Glutamatergic neuron (in vitro differentiated cells): ENCODE measurements around the gene GRIN1. TPM values are rescaled to one million over a fixed set of nuclear protein-coding genes. Genes with fewer than 3 reads are reported as not detected.

Source experiments
- DNase-seq: peaks from one replicate; pipeline ENCODE4 v3.0.0; 2022
- H3K27ac Mint-ChIP-seq: one replicate; pipeline ENCODE4 v1.8.0; 2020; ENCODE audit warnings: mild to moderate bottlenecking, mixed read lengths, inconsistent platforms; ENCODE audit not compliant: unreplicated experiment
- H3K27me3 Mint-ChIP-seq: one replicate; pipeline ENCODE4 v1.8.0; 2020; ENCODE audit warnings: mild to moderate bottlenecking, moderate library complexity, mixed read lengths, inconsistent platforms; ENCODE audit not compliant: unreplicated experiment
- H3K36me3 Mint-ChIP-seq: one replicate; pipeline ENCODE4 v1.8.0; 2020; ENCODE audit warnings: mild to moderate bottlenecking, mixed read lengths, inconsistent platforms; ENCODE audit not compliant: unreplicated experiment
- H3K4me1 Mint-ChIP-seq: one replicate; pipeline ENCODE4 v1.8.0; 2020; ENCODE audit warnings: mild to moderate bottlenecking, low read depth, mixed read lengths, inconsistent platforms; ENCODE audit not compliant: unreplicated experiment
- H3K4me3 Mint-ChIP-seq: one replicate; pipeline ENCODE4 v1.8.0; 2020; ENCODE audit warnings: mild to moderate bottlenecking, mixed read lengths, inconsistent platforms; ENCODE audit not compliant: unreplicated experiment
- H3K9me3 Mint-ChIP-seq: one replicate; pipeline ENCODE4 v1.8.0; 2020; ENCODE audit warnings: mild to moderate bottlenecking, moderate library complexity, mixed read lengths, inconsistent platforms; ENCODE audit not compliant: unreplicated experiment
- CTCF ChIP-seq: fragments of 200-600 bp; sonication (generic); IDR thresholded peaks from one replicate; pipeline ENCODE4 v1.5.0; 2021; ENCODE audit not compliant: partially characterized antibody, unreplicated experiment
- total RNA-seq: library from RNA; stranded (reverse); fragmentation: NEBNext Ultra II Directional; extraction: Animal tissue kit (Norgen Biotek cat#: 25700); gene quantifications from one replicate; pipeline ENCODE4 v1.2.1, GENCODE V29; 2021; ENCODE audit not compliant: unreplicated experiment

The GRIN1 gene
- total RNA-seq, 1 donor from 2014 or later, result 5.5 TPM

- TF ChIP-seq CTCF, result no peak
- Mint-ChIP-seq H3K4me3 (no peak overlapping the region), H3K36me3 (no peaks in the 10 kb centered on the region), H3K9me3 (no peaks in the 10 kb centered on the region), H3K27me3 (peaks cover 6% of the 10 kb centered on the region), H3K27ac (no peak overlapping the region), H3K4me1 (peaks cover under 1% of the 10 kb centered on the region)
- no peak for DNase-seq
Measured at GRCh38 chr9:137152844-137153405, 14.0 kb downstream of the GRIN1 start.

- peaks cover 10% of the 10 kb centered on the region for H3K4me1 Mint-ChIP-seq
- H3K27me3 Mint-ChIP-seq, result peaks cover 18% of the 10 kb centered on the region
- no peak overlapping the region for H3K4me3 Mint-ChIP-seq
- DNase-seq, result peak; percentile 64
- peaks cover 2% of the 10 kb centered on the region for H3K9me3 Mint-ChIP-seq
- no peak overlapping the region for H3K27ac Mint-ChIP-seq
- TF ChIP-seq CTCF, result no peak
- H3K36me3 Mint-ChIP-seq, result no peaks in the 10 kb centered on the region
Measured at GRCh38 chr9:137156567-137157375, 17.8 kb downstream of the GRIN1 start.

- Mint-ChIP-seq H3K36me3 (no peaks in the 10 kb centered on the region), H3K27me3 (peaks cover 18% of the 10 kb centered on the region), H3K27ac (no peak overlapping the region), H3K9me3 (peaks cover 2% of the 10 kb centered on the region), H3K4me3 (no peak overlapping the region), H3K4me1 (peaks cover 10% of the 10 kb centered on the region)
- no peak for DNase-seq
- no peak for TF ChIP-seq CTCF
Measured at GRCh38 chr9:137157618-137158415, 18.9 kb downstream of the GRIN1 start.

- no peak for TF ChIP-seq CTCF
- H3K27me3 Mint-ChIP-seq, result peaks cover 24% of the 10 kb centered on the region
- no peak for DNase-seq
Measured at GRCh38 chr9:137158625-137159024, 19.7 kb downstream of the GRIN1 start.

More at GRCh38 chr9:137158625-137159024, 19.7 kb downstream of the GRIN1 start:
- H3K36me3 Mint-ChIP-seq, result no peaks in the 10 kb centered on the region
- no peak overlapping the region for H3K27ac Mint-ChIP-seq
- H3K4me1 Mint-ChIP-seq, result peaks cover 10% of the 10 kb centered on the region
- no peak overlapping the region for H3K4me3 Mint-ChIP-seq
- peaks cover 4% of the 10 kb centered on the region for H3K9me3 Mint-ChIP-seq
